ENCODE results near the gene DPY19L3. TPM values are rescaled to one million over a fixed set of nuclear protein-coding genes. Genes with fewer than 3 reads are reported as not detected.

The DPY19L3 gene
- polyA plus RNA-seq, 1 donor from 2014 or later, result 26.7 TPM

DNA sequence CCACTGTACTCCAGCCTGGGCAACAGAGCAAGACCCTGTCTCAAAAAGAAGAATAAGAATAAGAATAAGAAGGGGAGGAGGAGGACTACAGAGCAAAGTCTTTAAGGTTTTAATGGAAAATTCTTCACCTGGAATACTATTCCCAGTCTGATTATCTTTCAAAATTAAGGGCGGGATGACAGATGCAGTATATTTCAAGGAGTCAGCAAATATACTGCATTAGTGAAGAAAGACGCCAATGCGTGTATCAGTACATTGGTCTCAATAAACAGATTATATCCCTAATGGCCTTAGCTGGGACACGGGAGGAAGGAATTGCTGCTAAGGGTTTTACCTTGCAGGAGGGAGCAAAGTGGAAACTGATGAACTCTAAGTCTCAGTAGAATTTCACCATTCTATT is 121.3 kb downstream of the DPY19L3 start:
- no peak for TF ChIP-seq RAD21 (conservative IDR thresholded peaks at IDR 0.05)
- TF ChIP-seq EZH2 (IDR thresholded peaks at IDR 0.05; ENCODE audit: borderline replicate concordance, insufficient read depth, low read length, poor library complexity, severe bottlenecking), result no peak
- TF ChIP-seq, protein P1, sequence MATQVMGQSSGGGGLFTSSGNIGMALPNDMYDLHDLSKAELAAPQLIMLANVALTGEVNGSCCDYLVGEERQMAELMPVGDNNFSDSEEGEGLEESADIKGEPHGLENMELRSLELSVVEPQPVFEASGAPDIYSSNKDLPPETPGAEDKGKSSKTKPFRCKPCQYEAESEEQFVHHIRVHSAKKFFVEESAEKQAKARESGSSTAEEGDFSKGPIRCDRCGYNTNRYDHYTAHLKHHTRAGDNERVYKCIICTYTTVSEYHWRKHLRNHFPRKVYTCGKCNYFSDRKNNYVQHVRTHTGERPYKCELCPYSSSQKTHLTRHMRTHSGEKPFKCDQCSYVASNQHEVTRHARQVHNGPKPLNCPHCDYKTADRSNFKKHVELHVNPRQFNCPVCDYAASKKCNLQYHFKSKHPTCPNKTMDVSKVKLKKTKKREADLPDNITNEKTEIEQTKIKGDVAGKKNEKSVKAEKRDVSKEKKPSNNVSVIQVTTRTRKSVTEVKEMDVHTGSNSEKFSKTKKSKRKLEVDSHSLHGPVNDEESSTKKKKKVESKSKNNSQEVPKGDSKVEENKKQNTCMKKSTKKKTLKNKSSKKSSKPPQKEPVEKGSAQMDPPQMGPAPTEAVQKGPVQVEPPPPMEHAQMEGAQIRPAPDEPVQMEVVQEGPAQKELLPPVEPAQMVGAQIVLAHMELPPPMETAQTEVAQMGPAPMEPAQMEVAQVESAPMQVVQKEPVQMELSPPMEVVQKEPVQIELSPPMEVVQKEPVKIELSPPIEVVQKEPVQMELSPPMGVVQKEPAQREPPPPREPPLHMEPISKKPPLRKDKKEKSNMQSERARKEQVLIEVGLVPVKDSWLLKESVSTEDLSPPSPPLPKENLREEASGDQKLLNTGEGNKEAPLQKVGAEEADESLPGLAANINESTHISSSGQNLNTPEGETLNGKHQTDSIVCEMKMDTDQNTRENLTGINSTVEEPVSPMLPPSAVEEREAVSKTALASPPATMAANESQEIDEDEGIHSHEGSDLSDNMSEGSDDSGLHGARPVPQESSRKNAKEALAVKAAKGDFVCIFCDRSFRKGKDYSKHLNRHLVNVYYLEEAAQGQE (IDR thresholded peaks at IDR 0.05; ENCODE audit: borderline replicate concordance), result no peak
- no peak for TF ChIP-seq TAF1 (IDR thresholded peaks at IDR 0.05; ENCODE audit: low read depth)
- TF ChIP-seq EP300 (conservative IDR thresholded peaks at IDR 0.05; ENCODE audit: poor library complexity, severe bottlenecking), result no peak
- no peak for TF ChIP-seq POLR2AphosphoS5 (IDR thresholded peaks at IDR 0.05)
- TF ChIP-seq MXI1 (conservative IDR thresholded peaks at IDR 0.05; ENCODE audit: poor library complexity, severe bottlenecking), result no peak
- no peak for TF ChIP-seq SMC3 (conservative IDR thresholded peaks at IDR 0.05; ENCODE audit: poor library complexity)
- TF ChIP-seq, protein P2, sequence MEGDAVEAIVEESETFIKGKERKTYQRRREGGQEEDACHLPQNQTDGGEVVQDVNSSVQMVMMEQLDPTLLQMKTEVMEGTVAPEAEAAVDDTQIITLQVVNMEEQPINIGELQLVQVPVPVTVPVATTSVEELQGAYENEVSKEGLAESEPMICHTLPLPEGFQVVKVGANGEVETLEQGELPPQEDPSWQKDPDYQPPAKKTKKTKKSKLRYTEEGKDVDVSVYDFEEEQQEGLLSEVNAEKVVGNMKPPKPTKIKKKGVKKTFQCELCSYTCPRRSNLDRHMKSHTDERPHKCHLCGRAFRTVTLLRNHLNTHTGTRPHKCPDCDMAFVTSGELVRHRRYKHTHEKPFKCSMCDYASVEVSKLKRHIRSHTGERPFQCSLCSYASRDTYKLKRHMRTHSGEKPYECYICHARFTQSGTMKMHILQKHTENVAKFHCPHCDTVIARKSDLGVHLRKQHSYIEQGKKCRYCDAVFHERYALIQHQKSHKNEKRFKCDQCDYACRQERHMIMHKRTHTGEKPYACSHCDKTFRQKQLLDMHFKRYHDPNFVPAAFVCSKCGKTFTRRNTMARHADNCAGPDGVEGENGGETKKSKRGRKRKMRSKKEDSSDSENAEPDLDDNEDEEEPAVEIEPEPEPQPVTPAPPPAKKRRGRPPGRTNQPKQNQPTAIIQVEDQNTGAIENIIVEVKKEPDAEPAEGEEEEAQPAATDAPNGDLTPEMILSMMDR (IDR thresholded peaks at IDR 0.05; ENCODE audit: poor library complexity, severe bottlenecking), result no peak
- no peak overlapping the region for H3K9ac ChIP-seq (ENCODE audit: low read length)
- H3K27me3 ChIP-seq (ENCODE audit: insufficient read depth, low read depth, low read length), result no peaks in the 10 kb centered on the region

DNA sequence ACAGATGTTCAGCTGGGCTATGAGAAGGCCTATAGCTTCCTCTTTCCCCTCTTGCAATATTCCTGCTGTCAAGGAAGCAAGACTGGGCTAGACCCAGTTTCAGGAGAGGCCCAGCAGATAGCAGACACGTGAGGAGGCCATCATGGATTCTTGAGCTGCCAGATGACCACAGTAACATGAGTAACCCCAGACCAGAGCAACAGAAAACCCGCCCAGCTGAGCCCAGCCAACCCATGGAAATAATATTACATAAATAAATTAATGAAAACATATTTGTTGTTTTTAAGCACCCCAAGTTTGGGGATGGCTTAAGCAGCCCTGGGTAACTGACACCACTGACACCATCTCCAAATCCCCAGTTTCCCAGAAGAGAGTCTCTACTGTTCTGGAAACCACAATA is 125.2 kb downstream of the DPY19L3 start:
- H3K9me3 ChIP-seq (ENCODE audit: low read length), result no peaks in the 10 kb centered on the region
- TF ChIP-seq RAD21 (conservative IDR thresholded peaks at IDR 0.05), result no peak
- no peak for TF ChIP-seq POLR2AphosphoS5 (IDR thresholded peaks at IDR 0.05)
- TF ChIP-seq, protein P1 (IDR thresholded peaks at IDR 0.05; ENCODE audit: borderline replicate concordance), result no peak
- TF ChIP-seq, protein P2 (IDR thresholded peaks at IDR 0.05; ENCODE audit: poor library complexity, severe bottlenecking), result no peak
- TF ChIP-seq EZH2 (IDR thresholded peaks at IDR 0.05; ENCODE audit: borderline replicate concordance, insufficient read depth, low read length, poor library complexity, severe bottlenecking), result no peak
- no peak for TF ChIP-seq MXI1 (conservative IDR thresholded peaks at IDR 0.05; ENCODE audit: poor library complexity, severe bottlenecking)
- no peak for TF ChIP-seq TAF1 (IDR thresholded peaks at IDR 0.05; ENCODE audit: low read depth)
- no peak for TF ChIP-seq EP300 (conservative IDR thresholded peaks at IDR 0.05; ENCODE audit: poor library complexity, severe bottlenecking)
- TF ChIP-seq SMC3 (conservative IDR thresholded peaks at IDR 0.05; ENCODE audit: poor library complexity), result no peak
- H3K27me3 ChIP-seq (ENCODE audit: insufficient read depth, low read depth, low read length), result no peaks in the 10 kb centered on the region
- H4K20me1 ChIP-seq (ENCODE audit: insufficient read depth), result no peaks in the 10 kb centered on the region
- H3K9ac ChIP-seq (ENCODE audit: low read length), result no peak overlapping the region
- H3K9me2 ChIP-seq (ENCODE audit: insufficient read depth, low read length), result no peaks in the 10 kb centered on the region
- H3K27ac ChIP-seq (ENCODE audit: low read length), result no peak overlapping the region
- H3K36me3 ChIP-seq (ENCODE audit: insufficient read depth, low read length), result no peaks in the 10 kb centered on the region
- H3K4me3 ChIP-seq (ENCODE audit: low read length), result no peak overlapping the region
- H2AFZ ChIP-seq (ENCODE audit: low read depth, low read length), result no peak overlapping the region
- H3F3A ChIP-seq (ENCODE audit: insufficient read depth, low read length, poor library complexity, severe bottlenecking), result no peaks in the 10 kb centered on the region
- H3K4me2 ChIP-seq (ENCODE audit: low read length), result no peak overlapping the region
- no peaks in the 10 kb centered on the region for H3K79me2 ChIP-seq (replicated peaks; ENCODE audit: insufficient read depth, low read length)

More for the DNA sequence above, 121.3 kb downstream of the DPY19L3 start:
- Histone ChIP-seq H3K79me2 (replicated peaks; ENCODE audit: insufficient read depth, low read length) (no peaks in the 10 kb centered on the region), H3K9me2 (ENCODE audit: insufficient read depth, low read length) (no peaks in the 10 kb centered on the region), H3K4me2 (ENCODE audit: low read length) (no peak overlapping the region), H3K27ac (ENCODE audit: low read length) (no peak overlapping the region), H2AFZ (ENCODE audit: low read depth, low read length) (no peak overlapping the region), H3K9me3 (ENCODE audit: low read length) (no peaks in the 10 kb centered on the region), H3K36me3 (ENCODE audit: insufficient read depth, low read length) (no peaks in the 10 kb centered on the region), H3F3A (ENCODE audit: insufficient read depth, low read length, poor library complexity, severe bottlenecking) (no peaks in the 10 kb centered on the region), H4K20me1 (ENCODE audit: insufficient read depth) (no peaks in the 10 kb centered on the region), H3K4me3 (ENCODE audit: low read length) (no peak overlapping the region)

All from neural cell (in vitro differentiated cells).